Head of caudate nucleus (tissue), 42 donors: ENCODE measurements around the gene GOLGA6L9.
"Not testable (repeated sequence)": the region's sequence is repeated elsewhere in the genome, so short reads cannot be mapped to it uniquely, and the experiment has no call there.

Source experiments
- DNase-seq, 42 donors: peaks; one replicate each; pipeline versions ENCODE4 v3.0.0 to v3.0.0-alpha.2; 2020 to 2021; ENCODE audit warnings: mixed read lengths in 7 of 42
- intact Hi-C: fragments of 100-400 bp; cut with DNase I; formaldehyde crosslinking; loops from one replicate; pipeline ENCODE4 v1.15.0; 2022

Gene GOLGA6L9

GRCh38 chr15:82457336-82457735 is 27.7 kb downstream of the GOLGA6L9 start:
- intact Hi-C loops, DNase-seq: not testable (repeated sequence)

GRCh38 chr15:82465629-82466028 is 36.0 kb downstream of the GOLGA6L9 start:
- DNase-seq, intact Hi-C loops: not testable (repeated sequence)

GRCh38 chr15:82468205-82468604 is 38.6 kb downstream of the GOLGA6L9 start:
- intact Hi-C loops = not testable (repeated sequence)
- peak in 7 of 42 donors; percentile 3 to 52 (median 26) for DNase-seq

GRCh38 chr15:82469381-82469780 is 39.8 kb downstream of the GOLGA6L9 start:
- DNase-seq, intact Hi-C loops: not testable (repeated sequence)

GRCh38 chr15:82472269-82472982 is 42.8 kb downstream of the GOLGA6L9 start:
- DNase-seq = peak in 6 of 42 donors; percentile 1 to 33 (median 22)
- intact Hi-C loops = not testable (repeated sequence)

GRCh38 chr15:82474596-82475325 is 45.1 kb downstream of the GOLGA6L9 start:
- intact Hi-C loops = not testable (repeated sequence)
- DNase-seq = peak in 5 of 42 donors; percentile 2 to 34 (median 14)

- intact Hi-C loops = not testable (repeated sequence)
Measured at GRCh38 chr15:82475345-82475967, 45.8 kb downstream of the GOLGA6L9 start.

GRCh38 chr15:82476697-82477342 is 47.2 kb downstream of the GOLGA6L9 start:
- peak in 4 of 42 donors; percentile 3 to 34 (median 20) for DNase-seq
- intact Hi-C loops = not testable (repeated sequence)

More at GRCh38 chr15:82475345-82475967, 45.8 kb downstream of the GOLGA6L9 start:
- peak in 2 of 42 donors; percentile 27 to 29 for DNase-seq

- DNase-seq, intact Hi-C loops: not testable (repeated sequence)
Measured at GRCh38 chr15:82477343-82478057, 47.9 kb downstream of the GOLGA6L9 start.
